HFF-Myc (cell line): ENCODE measurements around the gene GDF15.
"Not testable (repeated sequence)": the region's sequence is repeated elsewhere in the genome, so short reads cannot be mapped to it uniquely, and the experiment has no call there.

Experiments used
- DNase-seq: peaks from one replicate; pipeline ENCODE4 v3.0.0-alpha.2; 2011; ENCODE audit warnings: low read depth; ENCODE audit errors: extremely low read depth
- H3K4me3 ChIP-seq: replicated peaks from 2 replicates; pipeline ENCODE4 v1.5.1; 2011; ENCODE audit warnings: low read depth, mild to moderate bottlenecking, control low read depth, low read length
- TF ChIP-seq, protein P1 (sequence below): IDR thresholded peaks from 2 replicates; pipeline ENCODE4 v1.5.1; 2012; ENCODE audit warnings: mild to moderate bottlenecking, low read depth, low read length, control low read depth; ENCODE audit errors: missing control alignments

Gene GDF15

DNA sequence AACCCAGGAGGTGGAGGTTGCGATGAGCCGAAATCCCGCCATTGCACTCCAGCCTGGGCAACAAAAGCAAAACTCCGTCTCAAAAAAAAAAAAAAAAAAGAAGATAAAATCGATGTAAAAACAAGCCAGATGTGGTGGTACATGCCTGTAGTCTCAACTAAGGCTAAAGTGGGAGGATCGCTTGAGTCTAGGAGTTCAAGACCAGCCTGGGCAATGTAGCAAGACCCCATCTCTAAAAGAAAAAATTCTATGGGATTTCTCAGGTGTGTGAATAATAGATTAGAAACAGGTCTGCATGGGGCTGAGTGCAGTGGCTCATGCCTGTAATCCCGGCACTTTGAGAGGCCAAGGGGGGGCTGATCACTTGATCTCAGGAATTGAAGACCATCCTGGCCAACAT lies 34.4 kb upstream of the GDF15 start:
- DNase-seq = no peak
- H3K4me3 ChIP-seq = no peak overlapping the region
- TF ChIP-seq, protein P1, sequence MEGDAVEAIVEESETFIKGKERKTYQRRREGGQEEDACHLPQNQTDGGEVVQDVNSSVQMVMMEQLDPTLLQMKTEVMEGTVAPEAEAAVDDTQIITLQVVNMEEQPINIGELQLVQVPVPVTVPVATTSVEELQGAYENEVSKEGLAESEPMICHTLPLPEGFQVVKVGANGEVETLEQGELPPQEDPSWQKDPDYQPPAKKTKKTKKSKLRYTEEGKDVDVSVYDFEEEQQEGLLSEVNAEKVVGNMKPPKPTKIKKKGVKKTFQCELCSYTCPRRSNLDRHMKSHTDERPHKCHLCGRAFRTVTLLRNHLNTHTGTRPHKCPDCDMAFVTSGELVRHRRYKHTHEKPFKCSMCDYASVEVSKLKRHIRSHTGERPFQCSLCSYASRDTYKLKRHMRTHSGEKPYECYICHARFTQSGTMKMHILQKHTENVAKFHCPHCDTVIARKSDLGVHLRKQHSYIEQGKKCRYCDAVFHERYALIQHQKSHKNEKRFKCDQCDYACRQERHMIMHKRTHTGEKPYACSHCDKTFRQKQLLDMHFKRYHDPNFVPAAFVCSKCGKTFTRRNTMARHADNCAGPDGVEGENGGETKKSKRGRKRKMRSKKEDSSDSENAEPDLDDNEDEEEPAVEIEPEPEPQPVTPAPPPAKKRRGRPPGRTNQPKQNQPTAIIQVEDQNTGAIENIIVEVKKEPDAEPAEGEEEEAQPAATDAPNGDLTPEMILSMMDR = no peak

DNA sequence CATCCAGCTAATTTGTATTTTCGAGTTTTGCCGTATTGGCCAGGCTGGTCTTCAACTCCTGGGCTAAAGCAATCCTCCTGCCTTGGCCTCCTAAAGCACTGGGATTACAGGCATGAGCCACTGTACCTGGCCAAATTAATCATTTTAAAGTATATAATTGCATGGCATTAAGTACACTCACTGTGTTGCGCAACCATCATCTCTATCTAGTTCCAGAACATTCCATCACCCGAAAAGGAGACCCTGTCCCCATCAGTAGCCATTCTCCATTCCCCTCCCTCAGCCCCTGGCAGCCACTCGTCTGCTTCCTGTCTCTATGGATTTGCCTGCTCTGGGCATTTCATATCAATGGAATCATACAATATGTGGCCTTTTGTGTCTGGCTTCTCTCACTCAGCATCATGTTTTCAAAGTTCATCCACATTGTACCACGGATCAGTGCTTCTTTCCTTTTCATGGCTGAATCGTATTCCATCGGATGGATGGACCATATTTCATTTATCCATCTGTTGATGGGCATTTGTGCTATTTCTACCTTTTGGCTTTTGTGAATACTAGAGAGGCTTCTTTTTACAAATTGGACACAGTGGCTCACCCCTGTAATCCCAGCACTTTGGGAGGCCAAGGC lies 32.5 kb upstream of the GDF15 start:
- DNase-seq = no peak
- TF ChIP-seq, protein P1 = no peak
- no peak overlapping the region for H3K4me3 ChIP-seq

DNA sequence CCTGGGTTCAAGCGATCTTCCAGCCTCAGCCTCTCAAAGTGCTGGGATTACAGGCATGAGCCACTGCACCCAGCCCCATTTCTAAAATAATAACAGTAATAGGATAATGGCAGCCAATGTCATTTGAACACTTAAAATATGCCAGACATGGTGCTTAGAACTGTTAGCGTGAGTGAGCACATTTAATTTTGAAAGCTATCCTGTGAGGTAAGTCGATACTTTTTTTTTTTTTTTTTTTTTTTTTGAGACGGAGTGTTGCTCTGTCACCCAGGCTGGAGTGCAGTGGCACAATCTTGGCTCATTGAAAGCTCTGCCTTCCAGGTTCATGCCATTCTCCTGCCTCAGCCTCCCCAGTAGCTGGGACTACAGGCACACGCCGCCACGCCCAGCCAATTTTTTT lies 31.2 kb upstream of the GDF15 start:
- not testable (repeated sequence) for H3K4me3 ChIP-seq, DNase-seq

DNA sequence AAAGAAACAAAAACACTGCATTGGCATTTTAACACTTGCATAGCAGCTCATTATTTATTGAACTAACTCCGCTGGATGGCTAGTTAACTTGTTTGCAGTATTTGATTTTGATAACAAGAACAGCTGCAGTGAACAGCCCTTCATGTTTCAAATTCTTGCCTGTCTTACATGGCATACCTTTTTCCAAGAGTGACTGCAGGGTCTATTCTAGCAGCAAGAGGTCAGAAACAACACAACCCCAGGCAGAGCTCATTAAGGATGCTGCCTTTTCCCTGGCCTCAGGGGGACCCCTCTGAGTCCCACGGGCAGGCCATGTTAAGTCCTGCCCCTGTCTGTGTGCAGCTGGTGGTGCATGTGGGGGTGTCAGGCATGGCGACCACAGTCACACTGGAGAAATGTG lies 28.9 kb upstream of the GDF15 start:
- no peak for DNase-seq
- TF ChIP-seq, protein P1 = no peak
- H3K4me3 ChIP-seq = no peak overlapping the region

DNA sequence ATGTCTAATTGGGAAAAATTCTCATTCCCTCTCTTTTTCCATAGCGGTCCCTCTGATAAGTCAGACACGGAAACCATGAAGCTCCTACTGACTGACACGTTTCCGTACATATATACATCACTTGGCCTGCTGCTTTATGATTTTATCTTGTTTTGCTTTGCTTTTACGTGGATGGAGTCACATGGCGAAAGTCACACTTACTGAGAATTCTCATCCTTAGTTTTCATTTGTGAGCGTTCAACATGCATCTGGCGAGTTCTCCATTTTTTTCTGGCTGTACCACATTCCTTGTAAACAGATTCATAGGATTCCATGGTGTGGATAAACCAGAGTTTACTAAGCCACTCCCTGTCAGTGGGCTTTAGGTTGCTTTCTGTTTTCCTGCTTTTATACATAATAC lies 24.3 kb upstream of the GDF15 start:
- TF ChIP-seq, protein P1 = no peak
- DNase-seq = no peak
- no peak overlapping the region for H3K4me3 ChIP-seq

DNA sequence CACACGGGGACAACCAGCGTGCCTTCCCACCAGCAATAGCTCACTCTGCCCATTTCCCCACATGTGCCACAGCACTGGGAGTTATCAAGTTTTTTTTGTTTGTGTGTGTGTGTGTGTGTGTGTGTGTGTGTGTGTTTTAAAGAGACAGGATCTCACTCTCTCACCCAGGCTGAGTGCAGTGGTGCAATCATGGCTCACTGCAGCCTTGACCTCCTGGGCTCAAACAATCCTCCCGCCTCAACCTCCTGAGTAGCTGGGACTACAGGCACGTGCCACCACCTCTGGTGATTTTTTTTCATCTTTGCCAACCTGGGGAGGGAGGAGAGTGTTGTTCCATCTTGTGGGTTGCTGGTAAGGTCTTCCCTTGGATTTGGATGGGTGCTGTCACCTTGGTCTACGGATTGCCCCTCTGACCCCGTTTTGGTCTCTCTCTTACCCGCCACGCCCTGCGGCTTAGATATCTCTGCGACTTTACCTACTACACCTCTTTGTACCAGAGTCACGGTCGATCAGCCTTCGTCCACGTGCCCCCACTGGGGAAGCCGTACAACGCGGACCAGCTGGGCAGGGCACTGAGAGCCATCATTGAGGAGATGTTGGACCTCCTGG lies 22.9 kb upstream of the GDF15 start:
- H3K4me3 ChIP-seq = no peak overlapping the region
- no peak for DNase-seq
- TF ChIP-seq, protein P1 = no peak

DNA sequence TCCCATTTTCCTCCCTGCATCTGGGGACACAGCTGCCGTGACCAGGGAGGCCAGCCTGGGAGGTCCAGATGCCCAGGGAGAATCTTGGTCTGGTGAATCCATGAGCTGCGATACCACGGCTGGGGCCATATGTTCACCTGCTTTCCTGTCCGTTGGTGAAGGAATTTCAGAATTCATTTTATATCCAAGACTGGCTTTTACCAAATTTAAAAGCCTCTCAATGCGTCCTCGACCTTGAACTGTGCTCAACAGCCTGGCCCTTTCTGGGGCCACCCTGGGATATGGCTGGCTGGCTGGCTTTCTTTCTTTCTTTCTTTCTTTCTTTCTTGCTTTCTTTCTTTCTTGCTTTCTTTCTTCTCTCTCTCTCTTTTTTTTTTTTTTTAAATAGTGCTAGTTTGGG lies 22.2 kb upstream of the GDF15 start:
- TF ChIP-seq, protein P1 = no peak
- DNase-seq = no peak
- no peak overlapping the region for H3K4me3 ChIP-seq

DNA sequence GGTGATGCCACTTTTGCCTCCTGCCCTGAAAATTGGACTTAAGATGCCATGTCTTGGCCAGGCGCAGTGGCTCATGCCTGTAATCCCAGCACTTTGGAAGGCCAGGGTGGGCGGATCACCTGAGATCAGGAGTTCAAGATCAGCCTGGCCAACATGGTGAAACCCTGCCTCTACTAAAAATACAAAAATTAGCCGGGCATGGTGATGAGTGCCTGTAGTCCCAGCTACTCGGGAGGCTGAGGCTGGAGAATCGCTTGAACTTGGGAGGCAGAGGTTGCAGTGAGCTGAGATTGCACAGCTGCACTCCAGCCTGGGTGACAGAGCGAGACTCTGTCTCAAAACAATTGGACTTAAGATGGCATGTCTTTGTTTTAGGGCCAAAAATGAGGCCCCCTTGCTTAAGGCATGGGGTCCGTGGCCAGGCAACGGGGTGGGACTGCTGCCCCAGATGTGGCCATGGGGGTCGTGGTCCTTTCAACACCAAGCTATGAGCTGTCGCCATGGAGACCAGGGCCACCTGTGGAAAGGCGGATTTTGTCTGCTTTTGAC lies 21.6 kb upstream of the GDF15 start:
- not testable (repeated sequence) for DNase-seq

More for the DNA sequence above, 21.6 kb upstream of the GDF15 start:
- H3K4me3 ChIP-seq = not testable (repeated sequence)
